ENCODE measurements around the gene RGS12.

DNA sequence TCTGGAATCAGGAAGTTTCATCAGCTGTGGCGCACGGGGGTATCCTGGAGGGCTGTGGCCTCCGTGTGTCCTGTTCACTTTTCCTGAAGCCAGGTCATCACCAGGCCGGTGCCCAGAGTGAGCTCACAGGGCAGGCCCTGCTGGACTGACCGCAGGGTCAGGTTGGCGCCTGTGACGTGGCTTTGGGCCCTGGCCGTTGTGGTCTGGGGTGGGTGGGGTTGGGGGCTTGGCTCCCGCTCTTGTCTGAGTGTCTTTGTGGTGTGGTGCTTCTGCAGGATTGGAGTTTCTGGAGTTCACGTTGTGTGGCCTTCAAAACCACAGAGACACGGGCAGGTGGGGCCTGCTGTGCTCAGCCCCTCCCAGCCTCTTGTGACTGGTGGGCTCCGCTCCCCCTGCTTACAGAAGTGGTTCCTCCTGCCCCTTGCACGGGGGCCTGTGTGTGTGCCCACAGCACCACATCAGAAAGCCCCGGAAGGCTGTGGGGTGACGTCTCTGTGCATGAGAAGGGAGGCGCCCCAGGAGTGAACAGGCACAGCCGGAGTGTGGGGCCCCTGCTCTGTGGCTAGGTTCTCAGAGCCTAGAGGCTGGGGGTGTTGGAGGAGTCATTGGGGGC, 9.5 kb downstream of the RGS12 start:
- TF ChIP-seq, protein P1, sequence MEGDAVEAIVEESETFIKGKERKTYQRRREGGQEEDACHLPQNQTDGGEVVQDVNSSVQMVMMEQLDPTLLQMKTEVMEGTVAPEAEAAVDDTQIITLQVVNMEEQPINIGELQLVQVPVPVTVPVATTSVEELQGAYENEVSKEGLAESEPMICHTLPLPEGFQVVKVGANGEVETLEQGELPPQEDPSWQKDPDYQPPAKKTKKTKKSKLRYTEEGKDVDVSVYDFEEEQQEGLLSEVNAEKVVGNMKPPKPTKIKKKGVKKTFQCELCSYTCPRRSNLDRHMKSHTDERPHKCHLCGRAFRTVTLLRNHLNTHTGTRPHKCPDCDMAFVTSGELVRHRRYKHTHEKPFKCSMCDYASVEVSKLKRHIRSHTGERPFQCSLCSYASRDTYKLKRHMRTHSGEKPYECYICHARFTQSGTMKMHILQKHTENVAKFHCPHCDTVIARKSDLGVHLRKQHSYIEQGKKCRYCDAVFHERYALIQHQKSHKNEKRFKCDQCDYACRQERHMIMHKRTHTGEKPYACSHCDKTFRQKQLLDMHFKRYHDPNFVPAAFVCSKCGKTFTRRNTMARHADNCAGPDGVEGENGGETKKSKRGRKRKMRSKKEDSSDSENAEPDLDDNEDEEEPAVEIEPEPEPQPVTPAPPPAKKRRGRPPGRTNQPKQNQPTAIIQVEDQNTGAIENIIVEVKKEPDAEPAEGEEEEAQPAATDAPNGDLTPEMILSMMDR (IDR thresholded peaks at IDR 0.05) = no peak
- no peak for TF ChIP-seq POLR2A (IDR thresholded peaks at IDR 0.05)

All from tibial nerve (tissue), 3 donors.